Esophagus muscularis mucosa (tissue), 4 donors: ENCODE measurements around the gene ADPGK.
"Not testable (repeated sequence)": the region's sequence is repeated elsewhere in the genome, so short reads cannot be mapped to it uniquely, and the experiment has no call there.

Experiments used
- CTCF ChIP-seq, 3 experiments: fragments of 200-600 bp in 2 of 3; fragments of 450-650 bp in 1 of 3; sonication (generic) in 2 of 3; IDR thresholded peaks; one replicate each; pipeline ENCODE4 v1.5.1; 2017 to 2019; ENCODE audit warnings: antibody characterized with exemption in 3 of 3, mild to moderate bottlenecking in 2 of 3, moderate library complexity in 1 of 3
- EP300 ChIP-seq: sonication (generic); formaldehyde crosslinking; IDR thresholded peaks from one replicate; pipeline ENCODE4 v1.6.1; 2017; ENCODE audit warnings: antibody characterized with exemption
- POLR2A ChIP-seq: fragments of 450-650 bp; IDR thresholded peaks from one replicate; pipeline ENCODE4 v1.6.1; 2017; ENCODE audit warnings: antibody characterized with exemption, moderate library complexity, mild to moderate bottlenecking, low read depth
- POLR2AphosphoS5 ChIP-seq, 2 donors: sonication (generic); formaldehyde crosslinking; IDR thresholded peaks; one replicate each; pipeline ENCODE4 v1.6.1; 2017; ENCODE audit warnings: antibody characterized with exemption in 2 of 2

- not testable (repeated sequence) for TF ChIP-seq EP300; POLR2AphosphoS5 (IDR thresholded peaks at IDR 0.05); CTCF (IDR thresholded peaks at IDR 0.05); POLR2A
Observed at GRCh38 chr15:72807346-72807745, 23.8 kb upstream of the ADPGK start.
